Endothelial cell of coronary artery (primary cell): ENCODE measurements around the gene GCA. TPM values are rescaled to one million over a fixed set of nuclear protein-coding genes. Genes with fewer than 3 reads are reported as not detected.

ENCODE experiments used
- total RNA-seq: library from RNA; depleted of rRNA; stranded (reverse); fragments of >200 nt; gene quantifications from 2 replicates; pipeline ENCODE4 v1.2.3, GENCODE V29; 2014

GCA gene
- 13.8 TPM in 2 replicates for total RNA-seq

GRCh38 chr2:162343824-162344616, at the start of gene GCA:
TSS of gene GCA (plus strand) at chr2:162344132. CDS start at chr2:162344249, 117 bp downstream.

GRCh38 chr2:162318328-162319180, 25.4 kb upstream of the GCA start, which contains the start of gene IFIH1:
TSS of gene IFIH1 (minus strand) at chr2:162318684. CDS start at chr2:162318307, 377 bp downstream.

Other genes starting within 250 kb of the GCA start
- not detected in 2 replicates for gene GCG, start 191.9 kb upstream of the GCA start, total RNA-seq
- 1.5 and 7.9 TPM in 2 replicates for gene FAP, start 100.7 kb upstream of the GCA start, total RNA-seq
- gene IFIH1, start 25.4 kb upstream of the GCA start, total RNA-seq = 4.9 and 9.0 TPM in 2 replicates